K562 (cell line): ENCODE results near the gene NFATC3. TPM values are rescaled to one million over a fixed set of nuclear protein-coding genes. Genes with fewer than 3 reads are reported as not detected.
A peak's percentile ranks its signal among the peaks of the same experiment; 100 is the strongest.

ENCODE experiments used
- CHD2 ChIP-seq: IDR thresholded peaks from 2 replicates; pipeline ENCODE4 v1.6.1; 2011; ENCODE audit warnings: low read depth, low read length
- GTF2F1 ChIP-seq: IDR thresholded peaks from 2 replicates; pipeline ENCODE4 v1.6.1; 2011; ENCODE audit warnings: low read depth, low read length, improper control_type of control experiment
- HDAC6 ChIP-seq: IDR thresholded peaks from 2 replicates; pipeline ENCODE4 v1.6.1; 2012; ENCODE audit warnings: low read depth, mild to moderate bottlenecking, control low read depth, inconsistent platforms, low read length, moderate library complexity
- PCBP1 ChIP-seq: fragments of 200-400 bp; formaldehyde crosslinking; IDR thresholded peaks from 2 replicates; pipeline ENCODE4 v1.6.1; 2018; ENCODE audit warnings: mild to moderate bottlenecking, low read depth, low read length; ENCODE audit not compliant: poor library complexity, severe bottlenecking
- POLR2A ChIP-seq: fragments of 450-650 bp; conservative IDR thresholded peaks from 2 replicates; pipeline ENCODE4 v1.6.1; 2016
- RFX7 ChIP-seq: fragments of 250-450 bp; sonication (Bioruptor Pico); IDR thresholded peaks from 2 replicates; pipeline ENCODE4 v1.5.1; 2021; ENCODE audit warnings: mild to moderate bottlenecking
- SAFB ChIP-seq: fragments of 200-400 bp; formaldehyde crosslinking; IDR thresholded peaks from 2 replicates; pipeline ENCODE4 v1.6.1; 2017; ENCODE audit warnings: low read depth, low read length, borderline replicate concordance
- U2AF2 ChIP-seq: fragments of 200-400 bp; formaldehyde crosslinking; optimal IDR thresholded peaks from 2 replicates; pipeline ENCODE3; 2017; ENCODE audit warnings: low read depth, mild to moderate bottlenecking, low read length
- ZBED1 ChIP-seq: IDR thresholded peaks from 2 replicates; pipeline ENCODE4 v1.6.1; 2014
- ZFPM2 ChIP-seq: fragments of 250-450 bp; sonication (Bioruptor Pico); IDR thresholded peaks from 2 replicates; pipeline ENCODE4 v1.5.1; 2022; ENCODE audit warnings: mild to moderate bottlenecking
- ZNF57 ChIP-seq: fragments of 450-650 bp; formaldehyde crosslinking; IDR thresholded peaks from 2 replicates; pipeline ENCODE4 v1.4.0; 2020; ENCODE audit warnings: mild to moderate bottlenecking, moderate library complexity
- ZNF778 ChIP-seq: fragments of 450-650 bp; formaldehyde crosslinking; IDR thresholded peaks from 2 replicates; pipeline ENCODE4 v1.4.0; 2020; ENCODE audit warnings: mild to moderate bottlenecking, moderate library complexity
- ZNF785 ChIP-seq: fragments of 250-450 bp; sonication (Bioruptor Pico); IDR thresholded peaks from 2 replicates; pipeline ENCODE4 v1.4.0; 2020; ENCODE audit warnings: mild to moderate bottlenecking
- polyA plus RNA-seq, 8 experiments: library from polyadenylated mRNA; depleted of rRNA in 4 of 8; stranded (reverse) in 5 of 8; unstranded in 3 of 8; fragments of >200 nt; fragmentation: Nextera tagmentation in 2 of 8; fragmentation: Illumina TruSeq in 1 of 8; extraction: Ambion mirVana in 2 of 8; extraction: Trizol in 1 of 8; gene quantifications; 2 replicates each; pipeline versions ENCODE4 v1.2.1 to v1.2.3, GENCODE V29; 2011 to 2014; ENCODE audit warnings: inconsistent platforms in 1 of 8, missing spikeins in 1 of 8
- total RNA-seq, 7 experiments: library from RNA; depleted of rRNA in 6 of 7; stranded (reverse); fragments of >200 nt in 6 of 7; fragmentation: Illumina TruSeq in 2 of 7; extraction: Trizol in 2 of 7; gene quantifications; 2 replicates each; pipeline versions ENCODE4 v1.2.1 to v1.2.3, GENCODE V29; 2011 to 2021; ENCODE audit warnings: low replicate concordance in 1 of 7
- TF ChIP-seq, protein P1 (sequence below): fragments of 250-450 bp; sonication (Bioruptor Pico); IDR thresholded peaks from 2 replicates; pipeline ENCODE4 v1.4.0; 2020; ENCODE audit warnings: mild to moderate bottlenecking, moderate library complexity, borderline replicate concordance
- TF ChIP-seq, protein P2 (sequence below): sonication (generic); formaldehyde crosslinking; IDR thresholded peaks from 2 replicates; pipeline ENCODE4 v1.9.0; 2022; ENCODE audit warnings: mild to moderate bottlenecking, missing genetic modification reagents
- TF ChIP-seq, protein P3 (sequence below): IDR thresholded peaks from 3 replicates; pipeline ENCODE4 v1.6.1; 2011; ENCODE audit warnings: borderline replicate concordance, mild to moderate bottlenecking, moderate library complexity; ENCODE audit not compliant: insufficient read length; ENCODE audit errors: extremely low read depth
- TF ChIP-seq, protein P4 (sequence below): sonication (generic); formaldehyde crosslinking; IDR thresholded peaks from 2 replicates; pipeline ENCODE4 v1.8.1; 2023; ENCODE audit warnings: mild to moderate bottlenecking, missing genetic modification reagents
- TF ChIP-seq, protein P5 (sequence below): fragments of 450-650 bp; IDR thresholded peaks from 2 replicates; pipeline ENCODE4 v1.6.1; 2017; ENCODE audit warnings: mild to moderate bottlenecking, moderate library complexity

The NFATC3 gene
- total and polyA plus RNA-seq, 9 of the 15 experiments (the other 6 are each of a cell fraction or from before 2014, with no cell fraction given), result 15.7 to 98.4 (median 59.4) TPM

DNA sequence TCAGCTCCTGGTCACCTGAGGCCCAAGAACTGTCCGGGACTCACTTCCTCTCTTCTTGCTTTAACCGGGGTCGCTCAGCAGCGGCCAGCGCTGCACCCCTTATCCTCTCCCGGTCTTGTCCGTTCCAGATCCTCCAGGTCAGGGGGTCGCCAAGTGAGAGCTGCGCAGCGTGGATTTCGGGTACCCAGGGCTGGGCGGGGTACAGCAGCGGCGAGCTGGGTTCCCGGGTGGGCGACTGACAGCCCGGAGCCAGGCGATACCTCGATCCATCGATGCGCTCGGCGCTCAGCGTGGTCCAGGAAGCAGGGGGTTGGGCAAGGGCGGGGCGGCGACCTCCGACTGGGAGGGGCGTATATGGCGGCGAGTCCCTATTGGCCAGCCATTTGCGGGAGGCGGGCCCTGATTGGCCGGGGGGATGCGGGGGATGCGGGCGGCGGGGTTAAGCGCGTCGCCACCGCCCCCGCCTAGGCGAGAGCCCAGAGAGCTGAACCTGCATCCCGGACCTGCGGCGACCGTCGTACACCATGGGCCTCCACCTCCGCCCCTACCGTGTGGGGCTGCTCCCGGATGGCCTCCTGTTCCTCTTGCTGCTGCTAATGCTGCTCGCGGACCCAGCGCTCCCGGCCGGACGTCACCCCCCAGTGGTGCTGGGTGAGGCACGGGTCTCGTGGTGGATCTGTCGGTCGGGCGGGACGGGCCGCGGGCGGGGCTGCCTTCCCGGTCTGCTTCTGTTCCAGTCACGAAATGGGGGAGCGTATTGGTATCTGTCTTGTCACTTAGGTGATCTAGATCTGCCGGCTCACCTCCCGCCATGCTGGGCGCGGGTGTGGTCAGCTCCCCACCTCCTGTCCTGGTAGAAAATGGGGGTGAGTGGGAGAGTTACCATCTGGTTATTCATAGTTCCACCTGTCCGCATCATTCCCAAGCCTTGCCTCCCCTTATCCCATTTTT, 160.0 kb downstream of the NFATC3 start, which contains the start of gene PLA2G15 (continued):
- TF ChIP-seq ZFPM2 (CRISPR knock-in tag), result no peak
- no peak for TF ChIP-seq GTF2F1
- TF ChIP-seq, protein P1, sequence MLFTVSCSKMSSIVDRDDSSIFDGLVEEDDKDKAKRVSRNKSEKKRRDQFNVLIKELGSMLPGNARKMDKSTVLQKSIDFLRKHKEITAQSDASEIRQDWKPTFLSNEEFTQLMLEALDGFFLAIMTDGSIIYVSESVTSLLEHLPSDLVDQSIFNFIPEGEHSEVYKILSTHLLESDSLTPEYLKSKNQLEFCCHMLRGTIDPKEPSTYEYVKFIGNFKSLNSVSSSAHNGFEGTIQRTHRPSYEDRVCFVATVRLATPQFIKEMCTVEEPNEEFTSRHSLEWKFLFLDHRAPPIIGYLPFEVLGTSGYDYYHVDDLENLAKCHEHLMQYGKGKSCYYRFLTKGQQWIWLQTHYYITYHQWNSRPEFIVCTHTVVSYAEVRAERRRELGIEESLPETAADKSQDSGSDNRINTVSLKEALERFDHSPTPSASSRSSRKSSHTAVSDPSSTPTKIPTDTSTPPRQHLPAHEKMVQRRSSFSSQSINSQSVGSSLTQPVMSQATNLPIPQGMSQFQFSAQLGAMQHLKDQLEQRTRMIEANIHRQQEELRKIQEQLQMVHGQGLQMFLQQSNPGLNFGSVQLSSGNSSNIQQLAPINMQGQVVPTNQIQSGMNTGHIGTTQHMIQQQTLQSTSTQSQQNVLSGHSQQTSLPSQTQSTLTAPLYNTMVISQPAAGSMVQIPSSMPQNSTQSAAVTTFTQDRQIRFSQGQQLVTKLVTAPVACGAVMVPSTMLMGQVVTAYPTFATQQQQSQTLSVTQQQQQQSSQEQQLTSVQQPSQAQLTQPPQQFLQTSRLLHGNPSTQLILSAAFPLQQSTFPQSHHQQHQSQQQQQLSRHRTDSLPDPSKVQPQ, result no peak
- TF ChIP-seq ZNF785 (CRISPR knock-in tag), result no peak
- TF ChIP-seq ZBED1, result no peak; the same call in 1 of the 2 replicates
- peak; percentile 27 for TF ChIP-seq PCBP1
- no peak for TF ChIP-seq HDAC6
- TF ChIP-seq CHD2, result peak; percentile 57
- TF ChIP-seq U2AF2, result no peak
- TF ChIP-seq, protein P2, sequence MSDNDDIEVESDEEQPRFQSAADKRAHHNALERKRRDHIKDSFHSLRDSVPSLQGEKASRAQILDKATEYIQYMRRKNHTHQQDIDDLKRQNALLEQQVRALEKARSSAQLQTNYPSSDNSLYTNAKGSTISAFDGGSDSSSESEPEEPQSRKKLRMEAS (CRISPR knock-in tag), result peak; percentile 71
- TF ChIP-seq RFX7, result no peak
- TF ChIP-seq, protein P3, sequence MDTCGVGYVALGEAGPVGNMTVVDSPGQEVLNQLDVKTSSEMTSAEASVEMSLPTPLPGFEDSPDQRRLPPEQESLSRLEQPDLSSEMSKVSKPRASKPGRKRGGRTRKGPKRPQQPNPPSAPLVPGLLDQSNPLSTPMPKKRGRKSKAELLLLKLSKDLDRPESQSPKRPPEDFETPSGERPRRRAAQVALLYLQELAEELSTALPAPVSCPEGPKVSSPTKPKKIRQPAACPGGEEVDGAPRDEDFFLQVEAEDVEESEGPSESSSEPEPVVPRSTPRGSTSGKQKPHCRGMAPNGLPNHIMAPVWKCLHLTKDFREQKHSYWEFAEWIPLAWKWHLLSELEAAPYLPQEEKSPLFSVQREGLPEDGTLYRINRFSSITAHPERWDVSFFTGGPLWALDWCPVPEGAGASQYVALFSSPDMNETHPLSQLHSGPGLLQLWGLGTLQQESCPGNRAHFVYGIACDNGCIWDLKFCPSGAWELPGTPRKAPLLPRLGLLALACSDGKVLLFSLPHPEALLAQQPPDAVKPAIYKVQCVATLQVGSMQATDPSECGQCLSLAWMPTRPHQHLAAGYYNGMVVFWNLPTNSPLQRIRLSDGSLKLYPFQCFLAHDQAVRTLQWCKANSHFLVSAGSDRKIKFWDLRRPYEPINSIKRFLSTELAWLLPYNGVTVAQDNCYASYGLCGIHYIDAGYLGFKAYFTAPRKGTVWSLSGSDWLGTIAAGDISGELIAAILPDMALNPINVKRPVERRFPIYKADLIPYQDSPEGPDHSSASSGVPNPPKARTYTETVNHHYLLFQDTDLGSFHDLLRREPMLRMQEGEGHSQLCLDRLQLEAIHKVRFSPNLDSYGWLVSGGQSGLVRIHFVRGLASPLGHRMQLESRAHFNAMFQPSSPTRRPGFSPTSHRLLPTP, result no peak
- no peak for TF ChIP-seq SAFB
- TF ChIP-seq, protein P4, sequence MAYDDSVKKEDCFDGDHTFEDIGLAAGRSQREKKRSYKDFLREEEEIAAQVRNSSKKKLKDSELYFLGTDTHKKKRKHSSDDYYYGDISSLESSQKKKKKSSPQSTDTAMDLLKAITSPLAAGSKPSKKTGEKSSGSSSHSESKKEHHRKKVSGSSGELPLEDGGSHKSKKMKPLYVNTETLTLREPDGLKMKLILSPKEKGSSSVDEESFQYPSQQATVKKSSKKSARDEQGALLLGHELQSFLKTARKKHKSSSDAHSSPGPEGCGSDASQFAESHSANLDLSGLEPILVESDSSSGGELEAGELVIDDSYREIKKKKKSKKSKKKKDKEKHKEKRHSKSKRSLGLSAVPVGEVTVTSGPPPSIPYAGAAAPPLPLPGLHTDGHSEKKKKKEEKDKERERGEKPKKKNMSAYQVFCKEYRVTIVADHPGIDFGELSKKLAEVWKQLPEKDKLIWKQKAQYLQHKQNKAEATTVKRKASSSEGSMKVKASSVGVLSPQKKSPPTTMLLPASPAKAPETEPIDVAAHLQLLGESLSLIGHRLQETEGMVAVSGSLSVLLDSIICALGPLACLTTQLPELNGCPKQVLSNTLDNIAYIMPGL (CRISPR knock-in tag), result no peak
- TF ChIP-seq, protein P5, sequence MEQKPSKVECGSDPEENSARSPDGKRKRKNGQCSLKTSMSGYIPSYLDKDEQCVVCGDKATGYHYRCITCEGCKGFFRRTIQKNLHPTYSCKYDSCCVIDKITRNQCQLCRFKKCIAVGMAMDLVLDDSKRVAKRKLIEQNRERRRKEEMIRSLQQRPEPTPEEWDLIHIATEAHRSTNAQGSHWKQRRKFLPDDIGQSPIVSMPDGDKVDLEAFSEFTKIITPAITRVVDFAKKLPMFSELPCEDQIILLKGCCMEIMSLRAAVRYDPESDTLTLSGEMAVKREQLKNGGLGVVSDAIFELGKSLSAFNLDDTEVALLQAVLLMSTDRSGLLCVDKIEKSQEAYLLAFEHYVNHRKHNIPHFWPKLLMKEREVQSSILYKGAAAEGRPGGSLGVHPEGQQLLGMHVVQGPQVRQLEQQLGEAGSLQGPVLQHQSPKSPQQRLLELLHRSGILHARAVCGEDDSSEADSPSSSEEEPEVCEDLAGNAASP, result no peak
- TF ChIP-seq POLR2A, result peak; percentile 65
- TF ChIP-seq ZNF778 (CRISPR knock-in tag), result no peak
- TF ChIP-seq ZNF57 (CRISPR knock-in tag), result no peak
